Caco-2 (cell line): ENCODE data around the gene THADA. TPM values are rescaled to one million over a fixed set of nuclear protein-coding genes. Genes with fewer than 3 reads are reported as not detected.

Experiments
- BruUV-seq: library from RNA; stranded (reverse); fragments of 400-500 nt; replicated peaks from 2 replicates; lab custom pipeline; 2021; lab: Mats Ljungman, UMichigan
- CTCF ChIA-PET: fragments of 300-600 bp; sonication (Branson Sonifier 250); formaldehyde crosslinking; loops from one replicate; lab custom pipeline; 2022; ENCODE audit warnings: antibody characterized with exemption; lab: Charles Lee
- POLR2A ChIA-PET: fragments of 300-600 bp; sonication (Branson Sonifier 250); formaldehyde crosslinking; loops from one replicate; lab custom pipeline; 2022; ENCODE audit warnings: antibody characterized with exemption; lab: Charles Lee
- DNase-seq, 2 experiments: peaks; one replicate each; pipeline versions ENCODE4 v3.0.0 to v3.0.0-alpha.2; 2020 to 2022
- H3K27me3 ChIP-seq: replicated peaks from 2 replicates; pipeline ENCODE4 v1.6.0; 2011; ENCODE audit warnings: low read length; ENCODE audit not compliant: control insufficient read depth, insufficient read depth
- H3K36me3 ChIP-seq: 2 replicates; pipeline ENCODE4 v1.5.1; 2011; ENCODE audit warnings: low read length; ENCODE audit not compliant: control insufficient read depth, insufficient read depth
- H3K4me1 ChIP-seq: fragments of 250-450 bp; sonication (Bioruptor Pico); 2 replicates; pipeline ENCODE4 v1.5.1; 2020; ENCODE audit warnings: mild to moderate bottlenecking
- H3K4me3 ChIP-seq: 2 replicates; pipeline ENCODE4 v1.5.1; 2011; ENCODE audit warnings: low read depth, mild to moderate bottlenecking, control low read depth, low read length
- H3K9me3 ChIP-seq: fragments of 250-450 bp; sonication (Bioruptor Pico); 2 replicates; pipeline ENCODE4 v1.5.1; 2020; ENCODE audit warnings: mild to moderate bottlenecking, moderate library complexity
- H3K27ac Mint-ChIP-seq: one replicate; pipeline ENCODE4 v1.8.0; 2022; ENCODE audit warnings: mixed read lengths; ENCODE audit not compliant: unreplicated experiment
- H3K27me3 Mint-ChIP-seq: one replicate; pipeline ENCODE4 v1.8.0; 2022; ENCODE audit warnings: mixed read lengths; ENCODE audit not compliant: insufficient read depth, unreplicated experiment
- H3K36me3 Mint-ChIP-seq: one replicate; pipeline ENCODE4 v1.8.0; 2022; ENCODE audit warnings: mild to moderate bottlenecking, mixed read lengths; ENCODE audit not compliant: insufficient read depth, unreplicated experiment
- H3K4me1 Mint-ChIP-seq: one replicate; pipeline ENCODE4 v1.8.0; 2022; ENCODE audit warnings: low read depth, mixed read lengths; ENCODE audit not compliant: unreplicated experiment
- H3K4me3 Mint-ChIP-seq: one replicate; pipeline ENCODE4 v1.8.0; 2022; ENCODE audit warnings: mild to moderate bottlenecking, moderate library complexity, mixed read lengths; ENCODE audit not compliant: unreplicated experiment
- H3K9me3 Mint-ChIP-seq: one replicate; pipeline ENCODE4 v1.8.0; 2022; ENCODE audit warnings: mixed read lengths; ENCODE audit not compliant: unreplicated experiment
- CTCF ChIP-seq, 2 experiments: fragments of 200-600 bp in 1 of 2; IDR thresholded peaks; 1 replicate in 1 of 2; 2 replicates in 1 of 2; pipeline versions ENCODE4 v1.5.1 to v1.8.0; 2011 to 2022; ENCODE audit warnings: antibody characterized with exemption in 1 of 2, control low read depth in 1 of 2, inconsistent platforms in 1 of 2, low read depth in 1 of 2, low read length in 1 of 2, mild to moderate bottlenecking in 1 of 2, moderate library complexity in 1 of 2; ENCODE audit not compliant: insufficient read depth in 1 of 2, severe bottlenecking in 1 of 2, unreplicated experiment in 1 of 2
- intact Hi-C: fragments of 100-400 bp; cut with micrococcal nuclease; formaldehyde crosslinking; loops from one replicate; pipeline ENCODE4 v1.10.0; 2022; ENCODE audit not compliant: unreplicated experiment
- total RNA-seq: library from RNA; stranded (reverse); gene quantifications from 2 replicates; pipeline ENCODE4 v1.2.3, GENCODE V29; 2022

THADA gene
- total RNA-seq, 1 experiment from 2014 or later: 33.8 TPM

GRCh38 chr2:43332653-43333052, 263.2 kb downstream of the THADA start:
- CTCF ChIA-PET: no interaction called here
- H3K27me3 Mint-ChIP-seq: no peaks in the 10 kb centered on the region
- no peak overlapping the region for H3K27ac Mint-ChIP-seq
- H3K4me3 Mint-ChIP-seq: no peak overlapping the region
- no peaks in the 10 kb centered on the region for H3K36me3 ChIP-seq
- no peaks in the 10 kb centered on the region for H3K36me3 Mint-ChIP-seq
- no peaks in the 10 kb centered on the region for H3K4me1 ChIP-seq
- intact Hi-C loops: no loop called here
- H3K27me3 ChIP-seq: no peaks in the 10 kb centered on the region
- no peak for DNase-seq
- H3K9me3 Mint-ChIP-seq: no peaks in the 10 kb centered on the region
- no peak overlapping the region for H3K4me3 ChIP-seq
- H3K9me3 ChIP-seq: no peaks in the 10 kb centered on the region
- TF ChIP-seq CTCF (IDR thresholded peaks at IDR 0.05; ENCODE audit: insufficient read depth in 1 of 2, low read depth in 1 of 2, low read length in 1 of 2, severe bottlenecking in 1 of 2, unreplicated experiment in 1 of 2): no peak
- peaks cover 11% of the 10 kb centered on the region for H3K4me1 Mint-ChIP-seq
- BruUV-seq: no TSS peak
- POLR2A ChIA-PET: no interaction called here

GRCh38 chr2:43331422-43331821, 264.4 kb downstream of the THADA start:
- Mint-ChIP-seq H3K36me3 (no peaks in the 10 kb centered on the region), H3K27ac (no peak overlapping the region)
- no peak for DNase-seq

GRCh38 chr2:43329637-43330036, 266.2 kb downstream of the THADA start:
- Histone ChIP-seq H3K27me3 (no peaks in the 10 kb centered on the region), H3K36me3 (no peaks in the 10 kb centered on the region), H3K4me3 (no peak overlapping the region), H3K9me3 (no peaks in the 10 kb centered on the region), H3K4me1 (no peaks in the 10 kb centered on the region)
- no peak for DNase-seq
- Mint-ChIP-seq H3K27me3 (no peaks in the 10 kb centered on the region), H3K9me3 (no peaks in the 10 kb centered on the region), H3K27ac (no peak overlapping the region), H3K4me1 (peaks cover 11% of the 10 kb centered on the region), H3K4me3 (no peak overlapping the region), H3K36me3 (no peaks in the 10 kb centered on the region)
- POLR2A ChIA-PET: no interaction called here
- intact Hi-C loops: no loop called here
- CTCF ChIA-PET: no interaction called here
- BruUV-seq: no TSS peak
- no peak for TF ChIP-seq CTCF (IDR thresholded peaks at IDR 0.05; ENCODE audit: insufficient read depth in 1 of 2, low read depth in 1 of 2, low read length in 1 of 2, severe bottlenecking in 1 of 2, unreplicated experiment in 1 of 2)

More at GRCh38 chr2:43331422-43331821, 264.4 kb downstream of the THADA start:
- ChIA-PET POLR2A (no interaction called here), CTCF (no interaction called here)
- H3K4me1 ChIP-seq: no peaks in the 10 kb centered on the region
- TF ChIP-seq CTCF (IDR thresholded peaks at IDR 0.05; ENCODE audit: insufficient read depth in 1 of 2, low read depth in 1 of 2, low read length in 1 of 2, severe bottlenecking in 1 of 2, unreplicated experiment in 1 of 2): no peak
- H3K9me3 ChIP-seq: no peaks in the 10 kb centered on the region
- BruUV-seq: no TSS peak
- no peaks in the 10 kb centered on the region for H3K9me3 Mint-ChIP-seq
- no peaks in the 10 kb centered on the region for H3K27me3 Mint-ChIP-seq
- intact Hi-C loops: no loop called here
- no peaks in the 10 kb centered on the region for H3K36me3 ChIP-seq
- H3K4me3 Mint-ChIP-seq: no peak overlapping the region
- no peaks in the 10 kb centered on the region for H3K27me3 ChIP-seq
- peaks cover 11% of the 10 kb centered on the region for H3K4me1 Mint-ChIP-seq
- H3K4me3 ChIP-seq: no peak overlapping the region
